GM23338 (cell line): ENCODE results near the gene EZR. TPM values are rescaled to one million over a fixed set of nuclear protein-coding genes. Genes with fewer than 3 reads are reported as not detected.

Source experiments
- ATAC-seq: fragments of 200-7000 bp; cut with Tn5 transposase; 3 replicates; pipeline ENCODE4 v1.9.1; 2020
- DNase-seq: peaks from one replicate; pipeline ENCODE4 v3.0.0-alpha.2; 2015; ENCODE audit warnings: low spot score
- H2AFZ ChIP-seq: fragments of 200-600 bp; sonication (generic); 2 replicates; pipeline ENCODE4 v1.8.0; 2016; ENCODE audit warnings: antibody characterized with exemption, mild to moderate bottlenecking, moderate library complexity
- H3F3A ChIP-seq: fragments of 200-600 bp; sonication (generic); replicated peaks from 2 replicates; pipeline ENCODE4 v1.8.0; 2017; ENCODE audit warnings: antibody characterized with exemption, mixed run types, low read depth
- H3K27ac ChIP-seq: fragments of 200-600 bp; sonication (generic); 2 replicates; pipeline ENCODE4 v1.6.1; 2016; ENCODE audit warnings: low read depth
- H3K27me3 ChIP-seq: fragments of 200-600 bp; sonication (generic); 2 replicates; pipeline ENCODE4 v1.8.0; 2016; ENCODE audit warnings: mild to moderate bottlenecking, mixed run types, moderate library complexity; ENCODE audit not compliant: insufficient read depth
- H3K36me3 ChIP-seq: fragments of 200-600 bp; sonication (generic); 2 replicates; pipeline ENCODE4 v1.8.0; 2016; ENCODE audit warnings: mild to moderate bottlenecking; ENCODE audit not compliant: insufficient read depth
- H3K4me1 ChIP-seq: fragments of 200-600 bp; sonication (generic); 2 replicates; pipeline ENCODE4 v1.8.0; 2016; ENCODE audit warnings: mild to moderate bottlenecking, moderate library complexity; ENCODE audit not compliant: insufficient read depth
- H3K4me2 ChIP-seq: fragments of 200-600 bp; sonication (generic); 2 replicates; pipeline ENCODE4 v1.7.1; 2017; ENCODE audit warnings: mixed run types
- H3K4me3 ChIP-seq: fragments of 200-600 bp; sonication (generic); 2 replicates; pipeline ENCODE4 v1.6.1; 2016; ENCODE audit warnings: mixed run types
- H3K79me2 ChIP-seq: fragments of 200-600 bp; sonication (generic); replicated peaks from 2 replicates; pipeline ENCODE4 v1.8.0; 2017; ENCODE audit warnings: mild to moderate bottlenecking; ENCODE audit not compliant: insufficient read depth
- H3K9me2 ChIP-seq: fragments of 200-600 bp; sonication (generic); 2 replicates; pipeline ENCODE4 v1.8.0; 2017; ENCODE audit not compliant: insufficient read depth
- H4K20me1 ChIP-seq: fragments of 200-600 bp; sonication (generic); replicated peaks from 2 replicates; pipeline ENCODE4 v1.8.0; 2017; ENCODE audit warnings: mild to moderate bottlenecking; ENCODE audit not compliant: insufficient read depth
- H3K27ac Mint-ChIP-seq: 2 replicates; pipeline ENCODE4 v1.8.0; 2020; ENCODE audit warnings: inconsistent platforms, mild to moderate bottlenecking, moderate library complexity, mixed read lengths
- H3K27me3 Mint-ChIP-seq: 3 replicates; pipeline ENCODE4 v1.8.0; 2022; ENCODE audit warnings: low read depth, mild to moderate bottlenecking, moderate library complexity, mixed read lengths, inconsistent platforms; ENCODE audit not compliant: insufficient read depth, poor library complexity
- H3K36me3 Mint-ChIP-seq: 3 replicates; pipeline ENCODE4 v1.8.0; 2021; ENCODE audit warnings: low read depth, mild to moderate bottlenecking, inconsistent platforms, moderate library complexity, mixed read lengths
- H3K4me1 Mint-ChIP-seq: 3 replicates; pipeline ENCODE4 v1.8.0; 2020; ENCODE audit warnings: mild to moderate bottlenecking, inconsistent platforms, mixed read lengths
- H3K4me3 Mint-ChIP-seq: 3 replicates; pipeline ENCODE4 v1.8.0; 2021; ENCODE audit warnings: moderate library complexity, mild to moderate bottlenecking, inconsistent platforms, mixed read lengths
- H3K9me3 Mint-ChIP-seq: 3 replicates; pipeline ENCODE4 v1.8.0; 2020; ENCODE audit warnings: moderate library complexity, mild to moderate bottlenecking, inconsistent platforms, mixed read lengths
- CTCF ChIP-seq, 2 experiments: fragments of 200-600 bp in 1 of 2; sonication (generic) in 1 of 2; conservative IDR thresholded peaks; 2 replicates each; pipeline versions ENCODE4 v1.5.1 to v1.6.1; 2016 to 2017; ENCODE audit warnings: antibody characterized with exemption in 2 of 2, low read depth in 2 of 2, mild to moderate bottlenecking in 2 of 2, moderate library complexity in 1 of 2
- NANOG ChIP-seq: IDR thresholded peaks from 2 replicates; pipeline ENCODE4 v1.6.1; 2016; ENCODE audit warnings: antibody characterized with exemption, borderline replicate concordance
- POLR2AphosphoS5 ChIP-seq: IDR thresholded peaks from 2 replicates; pipeline ENCODE4 v1.6.1; 2016; ENCODE audit warnings: antibody characterized with exemption, low read depth
- polyA plus RNA-seq: library from polyadenylated mRNA; unstranded; fragments of >200 nt; fragmentation: Nextera tagmentation; extraction: Ambion mirVana; gene quantifications from 2 replicates; pipeline ENCODE4 v1.2.1, GENCODE V29; 2016
- total RNA-seq: library from RNA; depleted of rRNA; stranded (reverse); fragments of >200 nt; shearing (Covaris generic); gene quantifications from 2 replicates; pipeline ENCODE4 v1.2.3, GENCODE V29; 2014
- TF ChIP-seq, protein P1 (sequence below): fragments of 250-450 bp; sonication (Bioruptor Pico); IDR thresholded peaks from 2 replicates; pipeline ENCODE4 v1.5.0; 2020; ENCODE audit warnings: mild to moderate bottlenecking, moderate library complexity

The EZR gene
- total and polyA plus RNA-seq, 2 experiments from 2014 or later = 199 to 208 TPM

DNA sequence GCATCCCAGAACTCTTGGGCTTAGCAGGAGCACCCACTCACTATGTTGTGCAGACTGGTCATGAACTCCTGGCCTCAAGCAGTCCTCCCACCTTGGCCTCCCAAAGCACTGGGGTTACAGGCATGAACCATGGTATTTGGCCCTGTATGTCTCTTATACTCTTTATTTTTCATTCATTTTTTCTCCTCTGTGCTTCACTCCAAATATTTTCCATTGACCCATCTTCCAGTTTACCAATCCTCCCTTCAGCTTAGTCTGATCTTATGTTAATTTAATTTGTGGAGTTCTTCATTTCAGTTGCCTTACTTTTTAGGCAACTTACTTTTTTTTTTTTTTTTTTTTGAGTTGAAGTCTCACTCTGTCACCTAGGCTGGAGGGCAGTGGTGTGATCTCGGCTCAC lies 79.5 kb downstream of the EZR start:
- H3K4me1 ChIP-seq = no peaks in the 10 kb centered on the region
- no peaks in the 10 kb centered on the region for H3K9me2 ChIP-seq
- H3K79me2 ChIP-seq = no peaks in the 10 kb centered on the region
- Mint-ChIP-seq H3K4me1 (no peaks in the 10 kb centered on the region), H3K27ac (no peak overlapping the region), H3K4me3 (no peak overlapping the region), H3K36me3 (peaks cover 6% of the 10 kb centered on the region; the same call in 2 of the 3 replicates), H3K9me3 (peaks cover 12% of the 10 kb centered on the region), H3K27me3 (peaks cover 6% of the 10 kb centered on the region)
- DNase-seq = no peak
- TF ChIP-seq CTCF (conservative IDR thresholded peaks at IDR 0.05; ENCODE audit: low read depth in 2 of 2) = no peak
- no peak for TF ChIP-seq POLR2AphosphoS5
- TF ChIP-seq, protein P1, sequence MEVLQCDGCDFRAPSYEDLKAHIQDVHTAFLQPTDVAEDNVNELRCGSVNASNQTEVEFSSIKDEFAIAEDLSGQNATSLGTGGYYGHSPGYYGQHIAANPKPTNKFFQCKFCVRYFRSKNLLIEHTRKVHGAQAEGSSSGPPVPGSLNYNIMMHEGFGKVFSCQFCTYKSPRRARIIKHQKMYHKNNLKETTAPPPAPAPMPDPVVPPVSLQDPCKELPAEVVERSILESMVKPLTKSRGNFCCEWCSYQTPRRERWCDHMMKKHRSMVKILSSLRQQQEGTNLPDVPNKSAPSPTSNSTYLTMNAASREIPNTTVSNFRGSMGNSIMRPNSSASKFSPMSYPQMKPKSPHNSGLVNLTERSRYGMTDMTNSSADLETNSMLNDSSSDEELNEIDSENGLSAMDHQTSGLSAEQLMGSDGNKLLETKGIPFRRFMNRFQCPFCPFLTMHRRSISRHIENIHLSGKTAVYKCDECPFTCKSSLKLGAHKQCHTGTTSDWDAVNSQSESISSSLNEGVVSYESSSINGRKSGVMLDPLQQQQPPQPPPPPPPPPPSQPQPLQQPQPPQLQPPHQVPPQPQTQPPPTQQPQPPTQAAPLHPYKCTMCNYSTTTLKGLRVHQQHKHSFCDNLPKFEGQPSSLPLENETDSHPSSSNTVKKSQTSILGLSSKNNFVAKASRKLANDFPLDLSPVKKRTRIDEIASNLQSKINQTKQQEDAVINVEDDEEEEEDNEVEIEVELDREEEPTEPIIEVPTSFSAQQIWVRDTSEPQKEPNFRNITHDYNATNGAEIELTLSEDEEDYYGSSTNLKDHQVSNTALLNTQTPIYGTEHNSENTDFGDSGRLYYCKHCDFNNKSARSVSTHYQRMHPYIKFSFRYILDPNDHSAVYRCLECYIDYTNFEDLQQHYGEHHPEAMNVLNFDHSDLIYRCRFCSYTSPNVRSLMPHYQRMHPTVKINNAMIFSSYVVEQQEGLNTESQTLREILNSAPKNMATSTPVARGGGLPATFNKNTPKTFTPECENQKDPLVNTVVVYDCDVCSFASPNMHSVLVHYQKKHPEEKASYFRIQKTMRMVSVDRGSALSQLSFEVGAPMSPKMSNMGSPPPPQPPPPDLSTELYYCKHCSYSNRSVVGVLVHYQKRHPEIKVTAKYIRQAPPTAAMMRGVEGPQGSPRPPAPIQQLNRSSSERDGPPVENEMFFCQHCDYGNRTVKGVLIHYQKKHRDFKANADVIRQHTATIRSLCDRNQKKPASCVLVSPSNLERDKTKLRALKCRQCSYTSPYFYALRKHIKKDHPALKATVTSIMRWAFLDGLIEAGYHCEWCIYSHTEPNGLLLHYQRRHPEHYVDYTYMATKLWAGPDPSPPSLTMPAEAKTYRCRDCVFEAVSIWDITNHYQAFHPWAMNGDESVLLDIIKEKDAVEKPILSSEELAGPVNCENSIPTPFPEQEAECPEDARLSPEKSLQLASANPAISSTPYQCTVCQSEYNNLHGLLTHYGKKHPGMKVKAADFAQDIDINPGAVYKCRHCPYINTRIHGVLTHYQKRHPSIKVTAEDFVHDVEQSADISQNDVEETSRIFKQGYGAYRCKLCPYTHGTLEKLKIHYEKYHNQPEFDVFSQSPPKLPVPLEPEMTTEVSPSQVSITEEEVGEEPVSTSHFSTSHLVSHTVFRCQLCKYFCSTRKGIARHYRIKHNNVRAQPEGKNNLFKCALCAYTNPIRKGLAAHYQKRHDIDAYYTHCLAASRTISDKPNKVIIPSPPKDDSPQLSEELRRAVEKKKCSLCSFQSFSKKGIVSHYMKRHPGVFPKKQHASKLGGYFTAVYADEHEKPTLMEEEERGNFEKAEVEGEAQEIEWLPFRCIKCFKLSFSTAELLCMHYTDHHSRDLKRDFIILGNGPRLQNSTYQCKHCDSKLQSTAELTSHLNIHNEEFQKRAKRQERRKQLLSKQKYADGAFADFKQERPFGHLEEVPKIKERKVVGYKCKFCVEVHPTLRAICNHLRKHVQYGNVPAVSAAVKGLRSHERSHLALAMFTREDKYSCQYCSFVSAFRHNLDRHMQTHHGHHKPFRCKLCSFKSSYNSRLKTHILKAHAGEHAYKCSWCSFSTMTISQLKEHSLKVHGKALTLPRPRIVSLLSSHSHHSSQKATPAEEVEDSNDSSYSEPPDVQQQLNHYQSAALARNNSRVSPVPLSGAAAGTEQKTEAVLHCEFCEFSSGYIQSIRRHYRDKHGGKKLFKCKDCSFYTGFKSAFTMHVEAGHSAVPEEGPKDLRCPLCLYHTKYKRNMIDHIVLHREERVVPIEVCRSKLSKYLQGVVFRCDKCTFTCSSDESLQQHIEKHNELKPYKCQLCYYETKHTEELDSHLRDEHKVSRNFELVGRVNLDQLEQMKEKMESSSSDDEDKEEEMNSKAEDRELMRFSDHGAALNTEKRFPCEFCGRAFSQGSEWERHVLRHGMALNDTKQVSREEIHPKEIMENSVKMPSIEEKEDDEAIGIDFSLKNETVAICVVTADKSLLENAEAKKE = no peak
- TF ChIP-seq NANOG = no peak
- H3F3A ChIP-seq = no peaks in the 10 kb centered on the region
- H3K36me3 ChIP-seq = peaks cover 8% of the 10 kb centered on the region; the same call in 1 of the 2 replicates
- no peaks in the 10 kb centered on the region for H4K20me1 ChIP-seq
- no peak for ATAC-seq
- no peak overlapping the region for H3K4me2 ChIP-seq
- no peak overlapping the region for H3K4me3 ChIP-seq
- no peak overlapping the region for H2AFZ ChIP-seq
- no peak overlapping the region for H3K27ac ChIP-seq
- H3K27me3 ChIP-seq = no peaks in the 10 kb centered on the region
